Measurements from ENCODE around the gene SLC18B1. TPM values are rescaled to one million over a fixed set of nuclear protein-coding genes. Genes with fewer than 3 reads are reported as not detected.

Gene SLC18B1
- total and polyA plus RNA-seq, 2 of the 13 experiments (the other 11 are each of a cell fraction or from before 2014, with no cell fraction given), result 11.4 to 13.8 TPM

DNA sequence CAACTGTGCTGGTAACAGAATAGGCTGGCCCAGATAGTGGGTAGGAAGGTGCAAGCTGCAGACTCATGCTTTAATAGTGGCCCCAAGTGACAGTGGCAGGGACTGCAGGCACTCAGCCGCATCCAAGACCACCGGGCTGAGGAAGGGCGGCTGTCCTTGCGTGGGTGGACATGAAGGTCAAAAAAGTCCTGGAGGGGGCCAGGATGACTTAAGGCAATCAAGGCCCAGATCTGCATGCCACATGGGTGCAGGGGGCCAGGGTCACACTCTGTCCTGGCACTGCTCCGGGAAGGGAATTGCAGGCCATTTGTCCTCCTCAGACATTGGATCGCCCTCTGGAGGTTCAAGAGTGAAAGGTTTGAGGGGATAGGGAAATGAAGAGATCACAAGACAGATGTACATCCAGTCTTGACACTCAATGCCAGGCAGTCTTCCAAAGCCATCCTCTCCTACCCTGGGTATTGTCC lies 30.4 kb downstream of the SLC18B1 start (continued):
- TF ChIP-seq, protein P1, sequence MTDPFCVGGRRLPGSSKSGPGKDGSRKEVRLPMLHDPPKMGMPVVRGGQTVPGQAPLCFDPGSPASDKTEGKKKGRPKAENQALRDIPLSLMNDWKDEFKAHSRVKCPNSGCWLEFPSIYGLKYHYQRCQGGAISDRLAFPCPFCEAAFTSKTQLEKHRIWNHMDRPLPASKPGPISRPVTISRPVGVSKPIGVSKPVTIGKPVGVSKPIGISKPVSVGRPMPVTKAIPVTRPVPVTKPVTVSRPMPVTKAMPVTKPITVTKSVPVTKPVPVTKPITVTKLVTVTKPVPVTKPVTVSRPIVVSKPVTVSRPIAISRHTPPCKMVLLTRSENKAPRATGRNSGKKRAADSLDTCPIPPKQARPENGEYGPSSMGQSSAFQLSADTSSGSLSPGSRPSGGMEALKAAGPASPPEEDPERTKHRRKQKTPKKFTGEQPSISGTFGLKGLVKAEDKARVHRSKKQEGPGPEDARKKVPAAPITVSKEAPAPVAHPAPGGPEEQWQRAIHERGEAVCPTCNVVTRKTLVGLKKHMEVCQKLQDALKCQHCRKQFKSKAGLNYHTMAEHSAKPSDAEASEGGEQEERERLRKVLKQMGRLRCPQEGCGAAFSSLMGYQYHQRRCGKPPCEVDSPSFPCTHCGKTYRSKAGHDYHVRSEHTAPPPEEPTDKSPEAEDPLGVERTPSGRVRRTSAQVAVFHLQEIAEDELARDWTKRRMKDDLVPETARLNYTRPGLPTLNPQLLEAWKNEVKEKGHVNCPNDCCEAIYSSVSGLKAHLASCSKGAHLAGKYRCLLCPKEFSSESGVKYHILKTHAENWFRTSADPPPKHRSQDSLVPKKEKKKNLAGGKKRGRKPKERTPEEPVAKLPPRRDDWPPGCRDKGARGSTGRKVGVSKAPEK (CRISPR knock-in tag; IDR thresholded peaks at IDR 0.05; ENCODE audit: borderline replicate concordance), result 0 out of 2 replicates have a peak, but pooled peaks have one; percentile 40
- TF ChIP-seq MIXL1 (CRISPR knock-in tag; IDR thresholded peaks at IDR 0.05), result peak; percentile 66
- TF ChIP-seq, protein P2, sequence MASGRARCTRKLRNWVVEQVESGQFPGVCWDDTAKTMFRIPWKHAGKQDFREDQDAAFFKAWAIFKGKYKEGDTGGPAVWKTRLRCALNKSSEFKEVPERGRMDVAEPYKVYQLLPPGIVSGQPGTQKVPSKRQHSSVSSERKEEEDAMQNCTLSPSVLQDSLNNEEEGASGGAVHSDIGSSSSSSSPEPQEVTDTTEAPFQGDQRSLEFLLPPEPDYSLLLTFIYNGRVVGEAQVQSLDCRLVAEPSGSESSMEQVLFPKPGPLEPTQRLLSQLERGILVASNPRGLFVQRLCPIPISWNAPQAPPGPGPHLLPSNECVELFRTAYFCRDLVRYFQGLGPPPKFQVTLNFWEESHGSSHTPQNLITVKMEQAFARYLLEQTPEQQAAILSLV (CRISPR knock-in tag; IDR thresholded peaks at IDR 0.05; ENCODE audit: borderline replicate concordance), result 0 out of 2 replicates have a peak, but pooled peaks have one; percentile 55
- peak; percentile 87 for TF ChIP-seq KDM2A (CRISPR knock-in tag; IDR thresholded peaks at IDR 0.05; ENCODE audit: borderline replicate concordance, low read depth)
- TF ChIP-seq SMAD3 (CRISPR knock-in tag; IDR thresholded peaks at IDR 0.05), result peak; percentile 60; the same call in 1 of the 2 replicates
- TF ChIP-seq, protein P3, sequence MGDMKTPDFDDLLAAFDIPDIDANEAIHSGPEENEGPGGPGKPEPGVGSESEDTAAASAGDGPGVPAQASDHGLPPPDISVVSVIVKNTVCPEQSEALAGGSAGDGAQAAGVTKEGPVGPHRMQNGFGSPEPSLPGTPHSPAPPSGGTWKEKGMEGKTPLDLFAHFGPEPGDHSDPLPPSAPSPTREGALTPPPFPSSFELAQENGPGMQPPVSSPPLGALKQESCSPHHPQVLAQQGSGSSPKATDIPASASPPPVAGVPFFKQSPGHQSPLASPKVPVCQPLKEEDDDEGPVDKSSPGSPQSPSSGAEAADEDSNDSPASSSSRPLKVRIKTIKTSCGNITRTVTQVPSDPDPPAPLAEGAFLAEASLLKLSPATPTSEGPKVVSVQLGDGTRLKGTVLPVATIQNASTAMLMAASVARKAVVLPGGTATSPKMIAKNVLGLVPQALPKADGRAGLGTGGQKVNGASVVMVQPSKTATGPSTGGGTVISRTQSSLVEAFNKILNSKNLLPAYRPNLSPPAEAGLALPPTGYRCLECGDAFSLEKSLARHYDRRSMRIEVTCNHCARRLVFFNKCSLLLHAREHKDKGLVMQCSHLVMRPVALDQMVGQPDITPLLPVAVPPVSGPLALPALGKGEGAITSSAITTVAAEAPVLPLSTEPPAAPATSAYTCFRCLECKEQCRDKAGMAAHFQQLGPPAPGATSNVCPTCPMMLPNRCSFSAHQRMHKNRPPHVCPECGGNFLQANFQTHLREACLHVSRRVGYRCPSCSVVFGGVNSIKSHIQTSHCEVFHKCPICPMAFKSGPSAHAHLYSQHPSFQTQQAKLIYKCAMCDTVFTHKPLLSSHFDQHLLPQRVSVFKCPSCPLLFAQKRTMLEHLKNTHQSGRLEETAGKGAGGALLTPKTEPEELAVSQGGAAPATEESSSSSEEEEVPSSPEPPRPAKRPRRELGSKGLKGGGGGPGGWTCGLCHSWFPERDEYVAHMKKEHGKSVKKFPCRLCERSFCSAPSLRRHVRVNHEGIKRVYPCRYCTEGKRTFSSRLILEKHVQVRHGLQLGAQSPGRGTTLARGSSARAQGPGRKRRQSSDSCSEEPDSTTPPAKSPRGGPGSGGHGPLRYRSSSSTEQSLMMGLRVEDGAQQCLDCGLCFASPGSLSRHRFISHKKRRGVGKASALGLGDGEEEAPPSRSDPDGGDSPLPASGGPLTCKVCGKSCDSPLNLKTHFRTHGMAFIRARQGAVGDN (CRISPR knock-in tag; IDR thresholded peaks at IDR 0.05), result peak; percentile 68
- 0 out of 2 replicates have a peak, but pooled peaks have one; percentile 42 for TF ChIP-seq ZNF878 (CRISPR knock-in tag; IDR thresholded peaks at IDR 0.05)
- TF ChIP-seq, protein P4, sequence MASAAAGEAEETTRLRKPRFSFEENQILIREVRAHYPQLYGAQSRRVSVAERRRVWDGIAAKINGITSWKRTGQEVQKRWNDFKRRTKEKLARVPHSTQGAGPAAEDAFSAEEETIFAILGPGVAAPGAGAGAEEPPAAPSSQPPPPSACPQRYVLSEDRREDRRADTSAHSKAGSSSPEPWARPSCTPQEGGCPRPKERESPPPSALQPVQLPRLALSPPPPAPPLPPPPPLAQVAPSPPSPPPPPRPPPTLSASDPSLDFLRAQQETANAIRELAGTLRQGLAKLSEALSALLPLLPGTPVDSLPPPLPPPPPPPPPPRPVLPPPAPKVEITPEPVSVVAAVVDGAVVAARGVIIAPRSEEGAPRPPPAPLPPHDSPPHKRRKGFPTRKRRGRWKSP (CRISPR knock-in tag; IDR thresholded peaks at IDR 0.05), result 0 out of 2 replicates have a peak, but pooled peaks have one; percentile 30
- 0 out of 2 replicates have a peak, but pooled peaks have one; percentile 19 for TF ChIP-seq MED1 (CRISPR knock-in tag; IDR thresholded peaks at IDR 0.05)
- TF ChIP-seq, protein P5, sequence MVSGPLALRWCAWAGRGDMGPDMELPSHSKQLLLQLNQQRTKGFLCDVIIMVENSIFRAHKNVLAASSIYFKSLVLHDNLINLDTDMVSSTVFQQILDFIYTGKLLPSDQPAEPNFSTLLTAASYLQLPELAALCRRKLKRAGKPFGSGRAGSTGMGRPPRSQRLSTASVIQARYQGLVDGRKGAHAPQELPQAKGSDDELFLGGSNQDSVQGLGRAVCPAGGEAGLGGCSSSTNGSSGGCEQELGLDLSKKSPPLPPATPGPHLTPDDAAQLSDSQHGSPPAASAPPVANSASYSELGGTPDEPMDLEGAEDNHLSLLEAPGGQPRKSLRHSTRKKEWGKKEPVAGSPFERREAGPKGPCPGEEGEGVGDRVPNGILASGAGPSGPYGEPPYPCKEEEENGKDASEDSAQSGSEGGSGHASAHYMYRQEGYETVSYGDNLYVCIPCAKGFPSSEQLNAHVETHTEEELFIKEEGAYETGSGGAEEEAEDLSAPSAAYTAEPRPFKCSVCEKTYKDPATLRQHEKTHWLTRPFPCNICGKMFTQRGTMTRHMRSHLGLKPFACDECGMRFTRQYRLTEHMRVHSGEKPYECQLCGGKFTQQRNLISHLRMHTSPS (CRISPR knock-in tag; IDR thresholded peaks at IDR 0.05; ENCODE audit: low read depth), result 0 out of 2 replicates have a peak, but pooled peaks have one; percentile 19
- TF ChIP-seq ZSCAN31 (CRISPR knock-in tag; IDR thresholded peaks at IDR 0.05; ENCODE audit: low read depth), result 0 out of 2 replicates have a peak, but pooled peaks have one; percentile 34
- no peak for TF ChIP-seq ZZZ3 (CRISPR knock-in tag; IDR thresholded peaks at IDR 0.05; ENCODE audit: borderline replicate concordance)
- TF ChIP-seq, protein P6, sequence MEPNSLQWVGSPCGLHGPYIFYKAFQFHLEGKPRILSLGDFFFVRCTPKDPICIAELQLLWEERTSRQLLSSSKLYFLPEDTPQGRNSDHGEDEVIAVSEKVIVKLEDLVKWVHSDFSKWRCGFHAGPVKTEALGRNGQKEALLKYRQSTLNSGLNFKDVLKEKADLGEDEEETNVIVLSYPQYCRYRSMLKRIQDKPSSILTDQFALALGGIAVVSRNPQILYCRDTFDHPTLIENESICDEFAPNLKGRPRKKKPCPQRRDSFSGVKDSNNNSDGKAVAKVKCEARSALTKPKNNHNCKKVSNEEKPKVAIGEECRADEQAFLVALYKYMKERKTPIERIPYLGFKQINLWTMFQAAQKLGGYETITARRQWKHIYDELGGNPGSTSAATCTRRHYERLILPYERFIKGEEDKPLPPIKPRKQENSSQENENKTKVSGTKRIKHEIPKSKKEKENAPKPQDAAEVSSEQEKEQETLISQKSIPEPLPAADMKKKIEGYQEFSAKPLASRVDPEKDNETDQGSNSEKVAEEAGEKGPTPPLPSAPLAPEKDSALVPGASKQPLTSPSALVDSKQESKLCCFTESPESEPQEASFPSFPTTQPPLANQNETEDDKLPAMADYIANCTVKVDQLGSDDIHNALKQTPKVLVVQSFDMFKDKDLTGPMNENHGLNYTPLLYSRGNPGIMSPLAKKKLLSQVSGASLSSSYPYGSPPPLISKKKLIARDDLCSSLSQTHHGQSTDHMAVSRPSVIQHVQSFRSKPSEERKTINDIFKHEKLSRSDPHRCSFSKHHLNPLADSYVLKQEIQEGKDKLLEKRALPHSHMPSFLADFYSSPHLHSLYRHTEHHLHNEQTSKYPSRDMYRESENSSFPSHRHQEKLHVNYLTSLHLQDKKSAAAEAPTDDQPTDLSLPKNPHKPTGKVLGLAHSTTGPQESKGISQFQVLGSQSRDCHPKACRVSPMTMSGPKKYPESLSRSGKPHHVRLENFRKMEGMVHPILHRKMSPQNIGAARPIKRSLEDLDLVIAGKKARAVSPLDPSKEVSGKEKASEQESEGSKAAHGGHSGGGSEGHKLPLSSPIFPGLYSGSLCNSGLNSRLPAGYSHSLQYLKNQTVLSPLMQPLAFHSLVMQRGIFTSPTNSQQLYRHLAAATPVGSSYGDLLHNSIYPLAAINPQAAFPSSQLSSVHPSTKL (CRISPR knock-in tag; IDR thresholded peaks at IDR 0.05), result peak; percentile 55; the same call in 1 of the 2 replicates

Data from HepG2 (cell line).